ENCODE data around the gene SFTA2. TPM values are rescaled to one million over a fixed set of nuclear protein-coding genes. Genes with fewer than 3 reads are reported as not detected.

The SFTA2 gene
- total and polyA plus RNA-seq, 2 experiments from 2014 or later, result 8.8 TPM; not detected in 1

DNA sequence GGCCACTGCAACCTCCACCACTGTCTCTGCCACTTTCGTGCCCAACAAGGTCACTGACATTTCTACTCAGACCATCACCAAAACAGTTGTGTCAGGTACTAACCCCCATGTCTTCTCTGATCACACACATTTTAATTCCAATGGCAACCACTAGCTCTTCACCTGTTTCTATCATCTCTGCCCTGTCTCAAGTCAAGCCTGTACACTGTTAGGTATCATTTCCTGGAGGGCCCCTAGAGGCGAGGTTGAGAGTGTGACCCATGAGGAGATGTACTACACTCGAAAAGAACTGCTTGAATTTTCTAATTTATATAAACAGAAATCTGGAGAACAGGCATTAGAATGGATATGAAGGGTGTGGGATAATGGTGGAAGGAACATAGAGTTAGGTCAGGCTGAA lies 34.2 kb upstream of the SFTA2 start:
- Histone ChIP-seq H2AFZ (no peak overlapping the region), H3K27ac (no peak overlapping the region), H3K9me3 (ENCODE audit: low read depth) (no peaks in the 10 kb centered on the region), H3K4me1 (ENCODE audit: insufficient read depth) (no peaks in the 10 kb centered on the region), H3K36me3 (replicated peaks; ENCODE audit: insufficient read depth, low read depth) (no peaks in the 10 kb centered on the region), H4K20me1 (ENCODE audit: insufficient read depth, poor library complexity, severe bottlenecking) (no peaks in the 10 kb centered on the region), H3K4me2 (no peak overlapping the region), H3K4me3 (no peak overlapping the region), H3K27me3 (no peaks in the 10 kb centered on the region), H3K79me2 (no peaks in the 10 kb centered on the region), H3K9me2 (replicated peaks; ENCODE audit: insufficient read depth) (no peaks in the 10 kb centered on the region)
- DNase-seq (ENCODE audit: low spot score), result no peak
- TF ChIP-seq, protein P1, sequence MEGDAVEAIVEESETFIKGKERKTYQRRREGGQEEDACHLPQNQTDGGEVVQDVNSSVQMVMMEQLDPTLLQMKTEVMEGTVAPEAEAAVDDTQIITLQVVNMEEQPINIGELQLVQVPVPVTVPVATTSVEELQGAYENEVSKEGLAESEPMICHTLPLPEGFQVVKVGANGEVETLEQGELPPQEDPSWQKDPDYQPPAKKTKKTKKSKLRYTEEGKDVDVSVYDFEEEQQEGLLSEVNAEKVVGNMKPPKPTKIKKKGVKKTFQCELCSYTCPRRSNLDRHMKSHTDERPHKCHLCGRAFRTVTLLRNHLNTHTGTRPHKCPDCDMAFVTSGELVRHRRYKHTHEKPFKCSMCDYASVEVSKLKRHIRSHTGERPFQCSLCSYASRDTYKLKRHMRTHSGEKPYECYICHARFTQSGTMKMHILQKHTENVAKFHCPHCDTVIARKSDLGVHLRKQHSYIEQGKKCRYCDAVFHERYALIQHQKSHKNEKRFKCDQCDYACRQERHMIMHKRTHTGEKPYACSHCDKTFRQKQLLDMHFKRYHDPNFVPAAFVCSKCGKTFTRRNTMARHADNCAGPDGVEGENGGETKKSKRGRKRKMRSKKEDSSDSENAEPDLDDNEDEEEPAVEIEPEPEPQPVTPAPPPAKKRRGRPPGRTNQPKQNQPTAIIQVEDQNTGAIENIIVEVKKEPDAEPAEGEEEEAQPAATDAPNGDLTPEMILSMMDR (IDR thresholded peaks at IDR 0.05; ENCODE audit: poor library complexity), result no peak
- no peak for TF ChIP-seq EZH2 (IDR thresholded peaks at IDR 0.05; ENCODE audit: borderline replicate concordance)
- TF ChIP-seq EZH2phosphoT487 (IDR thresholded peaks at IDR 0.05; ENCODE audit: low read depth, severe bottlenecking, unreplicated experiment), result no peak
- WGBS (ENCODE audit: low lambda C conversion rate, missing lambda C conversion rate), result 67% methylated on average over 3 of the region's 3 CpGs

DNA sequence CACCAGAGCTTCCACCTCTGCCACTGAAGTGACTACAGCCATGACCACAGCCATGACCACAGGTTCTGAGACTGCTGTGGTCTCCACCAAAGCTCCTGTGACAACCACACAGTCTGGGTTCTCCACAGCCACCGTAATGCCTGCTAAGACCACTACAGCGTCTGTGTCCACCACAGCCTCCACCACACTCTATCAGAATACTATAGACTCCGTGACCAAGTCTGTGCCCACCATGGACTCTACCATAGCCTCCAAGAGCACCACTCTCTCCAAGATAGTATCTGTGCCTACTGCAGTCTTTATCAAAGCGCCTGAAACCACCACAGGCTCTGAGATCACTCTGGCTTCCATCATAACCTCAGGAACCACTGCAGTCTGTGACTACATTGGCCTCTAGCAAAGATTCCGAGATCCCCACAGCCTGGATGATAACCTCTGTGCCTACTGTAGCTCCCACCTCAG lies 33.2 kb upstream of the SFTA2 start:
- Histone ChIP-seq H3K4me3 (no peak overlapping the region), H3K36me3 (replicated peaks; ENCODE audit: insufficient read depth, low read depth) (no peaks in the 10 kb centered on the region), H4K20me1 (ENCODE audit: insufficient read depth, poor library complexity, severe bottlenecking) (no peaks in the 10 kb centered on the region), H3K4me1 (ENCODE audit: insufficient read depth) (no peaks in the 10 kb centered on the region), H3K9me3 (ENCODE audit: low read depth) (no peaks in the 10 kb centered on the region), H3K27me3 (no peaks in the 10 kb centered on the region), H3K4me2 (no peak overlapping the region), H3K9me2 (replicated peaks; ENCODE audit: insufficient read depth) (no peaks in the 10 kb centered on the region), H2AFZ (no peak overlapping the region), H3K27ac (no peak overlapping the region), H3K79me2 (no peaks in the 10 kb centered on the region)
- TF ChIP-seq EZH2phosphoT487 (IDR thresholded peaks at IDR 0.05; ENCODE audit: low read depth, severe bottlenecking, unreplicated experiment), result no peak
- TF ChIP-seq, protein P1 (IDR thresholded peaks at IDR 0.05; ENCODE audit: poor library complexity), result no peak
- TF ChIP-seq EZH2 (IDR thresholded peaks at IDR 0.05; ENCODE audit: borderline replicate concordance), result no peak
- no peak for DNase-seq (ENCODE audit: low spot score)
- 87% methylated on average over 5 of the region's 5 CpGs for WGBS (ENCODE audit: low lambda C conversion rate, missing lambda C conversion rate)

DNA sequence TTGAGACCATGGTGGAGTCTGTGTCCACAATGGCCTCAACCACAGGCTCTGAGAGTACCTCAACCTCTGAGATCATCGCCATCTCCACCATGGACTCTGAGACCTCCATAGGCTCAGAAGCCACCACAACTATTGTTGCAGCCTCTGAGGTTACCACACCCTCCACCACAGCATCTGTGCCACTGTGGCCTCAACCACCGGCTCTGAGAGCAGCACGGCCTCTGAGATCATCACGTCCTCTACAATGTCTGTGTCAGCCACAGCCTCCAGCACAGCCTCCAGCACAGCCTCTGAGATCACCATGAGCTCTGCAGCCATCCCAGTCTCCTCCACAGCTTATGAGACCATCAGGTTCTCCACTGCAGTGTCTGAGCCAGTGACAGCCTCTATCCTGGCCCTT lies 32.1 kb upstream of the SFTA2 start:
- no peaks in the 10 kb centered on the region for H3K9me3 ChIP-seq (ENCODE audit: low read depth)
- no peaks in the 10 kb centered on the region for H3K36me3 ChIP-seq (replicated peaks; ENCODE audit: insufficient read depth, low read depth)
- no peak for DNase-seq (ENCODE audit: low spot score)
- H2AFZ ChIP-seq, result no peak overlapping the region
- 98% methylated on average over 4 of the region's 4 CpGs for WGBS (ENCODE audit: low lambda C conversion rate, missing lambda C conversion rate)
- H4K20me1 ChIP-seq (ENCODE audit: insufficient read depth, poor library complexity, severe bottlenecking), result no peaks in the 10 kb centered on the region
- no peaks in the 10 kb centered on the region for H3K79me2 ChIP-seq
- no peak overlapping the region for H3K4me2 ChIP-seq
- H3K27ac ChIP-seq, result no peak overlapping the region
- no peaks in the 10 kb centered on the region for H3K9me2 ChIP-seq (replicated peaks; ENCODE audit: insufficient read depth)
- no peaks in the 10 kb centered on the region for H3K4me1 ChIP-seq (ENCODE audit: insufficient read depth)
- H3K27me3 ChIP-seq, result no peaks in the 10 kb centered on the region
- H3K4me3 ChIP-seq, result no peak overlapping the region
- TF ChIP-seq EZH2phosphoT487 (IDR thresholded peaks at IDR 0.05; ENCODE audit: low read depth, severe bottlenecking, unreplicated experiment) (no peak), EZH2 (IDR thresholded peaks at IDR 0.05; ENCODE audit: borderline replicate concordance) (no peak)
- TF ChIP-seq, protein P1 (IDR thresholded peaks at IDR 0.05; ENCODE audit: poor library complexity), result no peak

DNA sequence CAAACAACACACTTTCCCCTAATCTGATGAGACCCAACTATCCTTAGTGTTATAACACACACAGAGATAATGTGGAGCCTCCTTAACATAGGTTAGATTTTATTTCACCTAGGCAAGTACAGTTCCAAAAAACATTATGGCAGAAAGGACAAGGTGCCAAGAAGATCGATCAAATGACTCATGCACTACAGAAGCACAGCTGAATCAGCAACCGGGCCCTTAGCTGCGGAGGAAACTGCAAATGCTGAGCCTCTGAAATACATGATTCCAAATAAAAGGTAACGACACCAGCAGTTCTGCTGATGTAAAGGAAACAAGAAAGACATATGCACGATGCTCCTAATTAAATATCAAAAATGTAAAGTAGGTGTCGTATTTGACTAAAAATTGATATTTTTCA lies 31.7 kb upstream of the SFTA2 start:
- Histone ChIP-seq H3K4me3 (no peak overlapping the region), H3K9me2 (replicated peaks; ENCODE audit: insufficient read depth) (no peaks in the 10 kb centered on the region), H3K4me1 (ENCODE audit: insufficient read depth) (no peaks in the 10 kb centered on the region), H2AFZ (no peak overlapping the region), H3K27ac (no peak overlapping the region), H3K36me3 (replicated peaks; ENCODE audit: insufficient read depth, low read depth) (no peaks in the 10 kb centered on the region), H3K27me3 (no peaks in the 10 kb centered on the region), H3K79me2 (no peaks in the 10 kb centered on the region), H3K4me2 (no peak overlapping the region), H3K9me3 (ENCODE audit: low read depth) (no peaks in the 10 kb centered on the region), H4K20me1 (ENCODE audit: insufficient read depth, poor library complexity, severe bottlenecking) (no peaks in the 10 kb centered on the region)
- WGBS (ENCODE audit: low lambda C conversion rate, missing lambda C conversion rate), result 86% methylated on average over 6 of the region's 6 CpGs
- no peak for DNase-seq (ENCODE audit: low spot score)
- TF ChIP-seq, protein P1 (IDR thresholded peaks at IDR 0.05; ENCODE audit: poor library complexity), result no peak
- TF ChIP-seq EZH2phosphoT487 (IDR thresholded peaks at IDR 0.05; ENCODE audit: low read depth, severe bottlenecking, unreplicated experiment), result no peak
